Eye (tissue), 1 donor: ENCODE data around the gene GORASP1.
A peak's percentile ranks its signal among the peaks of the same experiment; 100 is the strongest.

Experiments used
- DNase-seq: peaks from one replicate; pipeline ENCODE4 v3.0.0-alpha.2; 2015

GORASP1 gene

GRCh38 chr3:39140341-39140971 is 33.0 kb upstream of the GORASP1 start:
- no peak for DNase-seq

- no peak for DNase-seq
These were observed 32.0 kb upstream of the GORASP1 start for GRCh38 chr3:39139442-39139841.

GRCh38 chr3:39138804-39139415 is 31.5 kb upstream of the GORASP1 start:
- DNase-seq = no peak

GRCh38 chr3:39137991-39138803 is 30.8 kb upstream of the GORASP1 start:
- no peak for DNase-seq

GRCh38 chr3:39137435-39137936 is 30.1 kb upstream of the GORASP1 start:
- no peak for DNase-seq

- no peak for DNase-seq
These were observed 29.4 kb upstream of the GORASP1 start for GRCh38 chr3:39136533-39137434.

GRCh38 chr3:39135170-39135805 is 27.9 kb upstream of the GORASP1 start:
- no peak for DNase-seq

- DNase-seq = no peak
These were observed 26.9 kb upstream of the GORASP1 start for GRCh38 chr3:39134305-39134704.

- no peak for DNase-seq
These were observed 26.4 kb upstream of the GORASP1 start for GRCh38 chr3:39133822-39134221.

GRCh38 chr3:39133093-39133490 is 25.7 kb upstream of the GORASP1 start:
- no peak for DNase-seq

GRCh38 chr3:39132096-39133092 is 25.0 kb upstream of the GORASP1 start:
- DNase-seq = no peak

- DNase-seq = peak; percentile 25
These were observed 23.4 kb upstream of the GORASP1 start for GRCh38 chr3:39130693-39131265.

- no peak for DNase-seq
These were observed 22.6 kb upstream of the GORASP1 start for GRCh38 chr3:39130026-39130425.

- no peak for DNase-seq
These were observed 21.5 kb upstream of the GORASP1 start for GRCh38 chr3:39128951-39129350.

- DNase-seq = no peak
These were observed 20.5 kb upstream of the GORASP1 start for GRCh38 chr3:39127908-39128304.

- no peak for DNase-seq
These were observed 20.0 kb upstream of the GORASP1 start for GRCh38 chr3:39127269-39127907.

GRCh38 chr3:39126532-39127071 is 19.2 kb upstream of the GORASP1 start:
- DNase-seq = peak; percentile 62

- no peak for DNase-seq
These were observed 18.5 kb upstream of the GORASP1 start for GRCh38 chr3:39125841-39126500.
